Esophagus muscularis mucosa (tissue), 4 donors: Measurements from ENCODE around the gene GRIK1. TPM values are rescaled to one million over a fixed set of nuclear protein-coding genes. Genes with fewer than 3 reads are reported as not detected.

ENCODE experiments used
- DNase-seq: peaks from one replicate; pipeline ENCODE4 v3.0.0-alpha.2; 2017; ENCODE audit errors: extremely low spot score
- H3K27ac ChIP-seq, 4 donors: fragments of 200-600 bp; sonication (generic); replicated peaks in 1 of 4; 1 replicate in 3 of 4; 2 replicates in 1 of 4; pipeline ENCODE4 v1.5.1; 2016 to 2019; ENCODE audit warnings: mild to moderate bottlenecking in 1 of 4
- H3K27me3 ChIP-seq, 4 donors: fragments of 200-600 bp; sonication (generic); one replicate each; pipeline versions ENCODE4 v1.5.1 to v1.6.0; 2016 to 2019
- H3K36me3 ChIP-seq, 4 donors: fragments of 200-600 bp; sonication (generic); one replicate each; pipeline ENCODE4 v1.5.1; 2016 to 2019
- H3K4me1 ChIP-seq, 4 donors: fragments of 200-600 bp; sonication (generic); one replicate each; pipeline ENCODE4 v1.5.1; 2016 to 2019
- H3K4me3 ChIP-seq, 4 donors: fragments of 200-600 bp; sonication (generic); 1 replicate in 2 of 4; 2 replicates in 2 of 4; pipeline ENCODE4 v1.5.1; 2016 to 2019; ENCODE audit warnings: mild to moderate bottlenecking in 4 of 4, moderate library complexity in 1 of 4
- H3K9me3 ChIP-seq, 4 donors: fragments of 200-600 bp; sonication (generic); 1 replicate in 3 of 4; 2 replicates in 1 of 4; pipeline ENCODE4 v1.5.1; 2016 to 2019
- EP300 ChIP-seq: sonication (generic); formaldehyde crosslinking; IDR thresholded peaks from one replicate; pipeline ENCODE4 v1.6.1; 2017; ENCODE audit warnings: antibody characterized with exemption
- POLR2A ChIP-seq: fragments of 450-650 bp; IDR thresholded peaks from one replicate; pipeline ENCODE4 v1.6.1; 2017; ENCODE audit warnings: antibody characterized with exemption, moderate library complexity, mild to moderate bottlenecking, low read depth
- POLR2AphosphoS5 ChIP-seq, 2 donors: sonication (generic); formaldehyde crosslinking; IDR thresholded peaks; one replicate each; pipeline ENCODE4 v1.6.1; 2017; ENCODE audit warnings: antibody characterized with exemption in 2 of 2
- WGBS: methylation state at CpG from one replicate; pipeline ENCODE4 v1.1.5; 2018; 5-methylcytosine and 5-hydroxymethylcytosine counted together
- intact Hi-C: fragments of 100-400 bp; cut with DNase I; formaldehyde crosslinking; loops from one replicate; pipeline ENCODE4 v1.15.1; 2023
- total RNA-seq, 4 donors: library from RNA; depleted of rRNA; stranded (reverse); fragments of >200 nt; gene quantifications; one replicate each; pipeline versions ENCODE4 v1.1.0 to v1.2.1, GENCODE V29; 2016
- TF ChIP-seq, protein P1 (sequence below), 3 experiments: fragments of 200-600 bp in 2 of 3; fragments of 450-650 bp in 1 of 3; sonication (generic) in 2 of 3; IDR thresholded peaks; one replicate each; pipeline ENCODE4 v1.5.1; 2017 to 2019; ENCODE audit warnings: antibody characterized with exemption in 3 of 3, mild to moderate bottlenecking in 2 of 3, moderate library complexity in 1 of 3

The GRIK1 gene
- total RNA-seq, 4 donors from 2014 or later, result 0.19 to 0.40 (median 0.33) TPM; not detected in 1

DNA sequence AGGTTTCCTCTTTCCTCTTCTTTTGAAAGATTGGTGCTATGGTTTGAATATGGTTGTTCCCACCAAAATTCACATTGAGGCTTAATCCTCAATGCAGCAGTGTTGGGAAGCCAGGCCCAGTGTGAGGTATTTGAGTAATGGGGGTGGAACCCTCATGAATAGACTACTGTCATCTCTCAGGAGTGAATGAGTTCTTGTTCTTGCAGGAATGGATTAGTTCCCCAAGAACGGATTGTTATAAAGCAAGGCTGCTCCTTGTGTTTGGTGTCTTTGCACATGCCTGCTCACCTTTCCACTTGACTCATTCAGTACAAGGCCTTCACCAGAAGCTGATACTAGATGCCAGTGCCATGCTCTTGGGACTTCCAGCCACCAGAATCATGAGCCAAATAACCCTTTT, 417.9 kb downstream of the GRIK1 start:
- H3K27ac ChIP-seq, result no peak overlapping the region
- peaks cover 0 to 14% (median 4%) of the 10 kb centered on the region in 4 donors for H3K4me1 ChIP-seq
- no peak for DNase-seq
- H3K27me3 ChIP-seq, result no peaks in the 10 kb centered on the region
- H3K9me3 ChIP-seq, result peaks cover 0 to 10% (median 2%) of the 10 kb centered on the region in 4 donors
- intact Hi-C loops, result no loop called here
- no peaks in the 10 kb centered on the region for H3K36me3 ChIP-seq
- WGBS, result 77% methylated on average over 1 of the region's 1 CpG
- H3K4me3 ChIP-seq, result no peak overlapping the region
- TF ChIP-seq EP300 (no peak), POLR2AphosphoS5 (IDR thresholded peaks at IDR 0.05) (no peak), POLR2A (no peak)

DNA sequence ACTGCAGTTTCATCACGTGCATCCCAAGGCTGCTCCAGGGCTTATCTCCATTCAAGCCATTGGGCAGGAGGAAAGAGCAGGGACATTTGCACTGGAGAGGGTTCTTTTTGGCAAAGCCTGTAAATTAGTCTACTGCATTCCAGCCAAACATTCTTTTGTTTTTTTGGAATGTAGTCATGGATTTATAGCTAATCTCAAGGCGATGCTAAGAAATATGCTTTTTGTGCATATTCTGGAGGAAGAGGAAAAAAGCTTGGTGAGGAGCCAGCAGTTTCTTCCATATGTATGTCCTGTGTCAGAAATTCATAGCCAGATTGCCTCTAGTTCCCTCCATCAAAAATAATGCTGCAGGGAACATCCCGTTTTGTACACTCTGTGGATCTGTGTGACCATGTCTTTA, 419.6 kb downstream of the GRIK1 start:
- Histone ChIP-seq H3K9me3 (peaks cover 0 to 10% (median under 1%) of the 10 kb centered on the region in 4 donors), H3K27ac (no peak overlapping the region), H3K27me3 (no peaks in the 10 kb centered on the region), H3K4me3 (no peak overlapping the region), H3K4me1 (peaks cover 0 to 14% (median 4%) of the 10 kb centered on the region in 4 donors), H3K36me3 (no peaks in the 10 kb centered on the region)
- no peak for DNase-seq
- TF ChIP-seq, protein P1, sequence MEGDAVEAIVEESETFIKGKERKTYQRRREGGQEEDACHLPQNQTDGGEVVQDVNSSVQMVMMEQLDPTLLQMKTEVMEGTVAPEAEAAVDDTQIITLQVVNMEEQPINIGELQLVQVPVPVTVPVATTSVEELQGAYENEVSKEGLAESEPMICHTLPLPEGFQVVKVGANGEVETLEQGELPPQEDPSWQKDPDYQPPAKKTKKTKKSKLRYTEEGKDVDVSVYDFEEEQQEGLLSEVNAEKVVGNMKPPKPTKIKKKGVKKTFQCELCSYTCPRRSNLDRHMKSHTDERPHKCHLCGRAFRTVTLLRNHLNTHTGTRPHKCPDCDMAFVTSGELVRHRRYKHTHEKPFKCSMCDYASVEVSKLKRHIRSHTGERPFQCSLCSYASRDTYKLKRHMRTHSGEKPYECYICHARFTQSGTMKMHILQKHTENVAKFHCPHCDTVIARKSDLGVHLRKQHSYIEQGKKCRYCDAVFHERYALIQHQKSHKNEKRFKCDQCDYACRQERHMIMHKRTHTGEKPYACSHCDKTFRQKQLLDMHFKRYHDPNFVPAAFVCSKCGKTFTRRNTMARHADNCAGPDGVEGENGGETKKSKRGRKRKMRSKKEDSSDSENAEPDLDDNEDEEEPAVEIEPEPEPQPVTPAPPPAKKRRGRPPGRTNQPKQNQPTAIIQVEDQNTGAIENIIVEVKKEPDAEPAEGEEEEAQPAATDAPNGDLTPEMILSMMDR (IDR thresholded peaks at IDR 0.05), result no peak
- TF ChIP-seq EP300 (no peak), POLR2AphosphoS5 (IDR thresholded peaks at IDR 0.05) (no peak), POLR2A (no peak)
- intact Hi-C loops, result no loop called here
- 81% methylated on average over 3 of the region's 3 CpGs for WGBS

DNA sequence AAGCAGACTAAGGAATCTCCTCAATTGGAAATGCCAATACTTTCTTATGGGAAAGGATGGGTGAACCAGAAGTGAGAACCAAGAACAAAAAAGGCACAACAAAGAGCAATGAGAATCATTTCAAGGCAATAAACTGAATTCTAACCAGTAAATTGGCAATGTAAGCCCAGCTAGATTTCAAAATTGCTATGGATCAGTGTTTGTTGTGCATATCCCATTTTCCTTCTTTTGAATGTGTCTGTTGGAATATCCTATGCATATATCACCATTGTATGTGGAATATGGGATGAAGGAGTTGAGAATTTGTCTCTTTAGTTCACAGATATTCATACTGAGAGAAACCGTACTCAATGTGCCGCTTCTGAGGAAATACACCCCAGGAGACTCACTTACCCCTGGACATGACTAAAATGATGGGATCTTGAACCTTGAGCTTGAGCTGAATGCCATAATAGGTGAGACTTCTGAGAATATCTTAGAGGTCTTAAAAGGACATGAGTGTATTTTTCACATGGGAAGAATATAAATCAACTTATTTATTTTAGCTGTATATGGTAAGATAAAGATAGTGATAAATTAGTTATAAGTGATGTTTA, 425.0 kb downstream of the GRIK1 start:
- no peak for DNase-seq
- intact Hi-C loops, result no loop called here
- 100% methylated on average over 2 of the region's 2 CpGs for WGBS
- H3K27ac ChIP-seq, result no peak overlapping the region
- H3K27me3 ChIP-seq, result no peaks in the 10 kb centered on the region
- H3K4me1 ChIP-seq, result no peaks in the 10 kb centered on the region
- no peak overlapping the region for H3K4me3 ChIP-seq
- peaks cover 0 to 22% (median 17%) of the 10 kb centered on the region in 4 donors for H3K9me3 ChIP-seq
- TF ChIP-seq POLR2AphosphoS5 (IDR thresholded peaks at IDR 0.05) (no peak), EP300 (no peak), POLR2A (no peak)
- TF ChIP-seq, protein P1 (IDR thresholded peaks at IDR 0.05), result no peak
- no peaks in the 10 kb centered on the region for H3K36me3 ChIP-seq

DNA sequence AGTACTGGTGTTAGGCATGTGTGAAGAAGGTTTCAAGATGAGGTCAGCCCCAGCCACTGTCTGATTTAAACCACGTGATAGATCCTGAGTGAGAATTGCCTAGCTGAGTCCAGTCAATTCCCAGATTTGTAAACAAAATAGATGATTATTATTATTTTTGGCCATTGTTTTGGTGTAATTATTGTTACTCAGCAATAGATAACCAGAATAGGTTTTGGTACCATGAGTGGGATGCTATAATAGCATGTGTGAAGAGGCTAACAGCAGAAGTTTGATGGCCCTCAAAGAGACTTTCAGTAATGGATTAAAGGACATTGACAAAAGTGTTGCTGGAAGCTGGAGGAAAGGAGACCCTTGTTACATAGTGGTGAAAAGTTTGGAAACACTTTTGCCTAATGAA, 426.3 kb downstream of the GRIK1 start:
- no peak for DNase-seq
- no peak overlapping the region for H3K27ac ChIP-seq
- no peaks in the 10 kb centered on the region for H3K4me1 ChIP-seq
- H3K36me3 ChIP-seq, result no peaks in the 10 kb centered on the region
- 85% methylated on average over 1 of the region's 1 CpG for WGBS
- peaks cover 0 to 22% (median 17%) of the 10 kb centered on the region in 4 donors for H3K9me3 ChIP-seq
- no peak overlapping the region for H3K4me3 ChIP-seq
- intact Hi-C loops, result no loop called here
- no peaks in the 10 kb centered on the region for H3K27me3 ChIP-seq
- TF ChIP-seq POLR2A (no peak), POLR2AphosphoS5 (IDR thresholded peaks at IDR 0.05) (no peak), EP300 (no peak)
- TF ChIP-seq, protein P1 (IDR thresholded peaks at IDR 0.05), result no peak

DNA sequence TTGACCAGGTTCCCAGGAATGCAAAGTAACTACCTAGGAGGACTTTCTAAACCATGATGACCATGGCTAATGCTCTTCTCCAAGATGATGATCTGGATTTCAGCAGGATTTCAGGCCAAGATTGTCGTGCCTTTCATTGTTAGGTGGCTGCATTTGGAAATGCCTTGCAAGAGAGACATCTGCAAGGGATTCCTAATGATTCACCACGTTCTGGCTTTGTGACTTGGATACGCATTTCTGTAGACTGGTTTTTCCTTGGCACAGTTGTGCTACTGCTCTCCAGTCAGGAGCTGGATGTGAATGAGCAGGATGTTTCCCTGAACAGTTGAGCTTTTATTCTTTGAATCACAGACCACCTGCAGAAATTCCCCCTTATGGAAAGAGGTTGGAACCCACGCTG, 428.7 kb downstream of the GRIK1 start:
- TF ChIP-seq EP300 (no peak), POLR2AphosphoS5 (IDR thresholded peaks at IDR 0.05) (no peak), POLR2A (no peak)
- TF ChIP-seq, protein P1 (IDR thresholded peaks at IDR 0.05), result no peak
- Histone ChIP-seq H3K9me3 (peaks cover 0 to 22% (median 17%) of the 10 kb centered on the region in 4 donors), H3K27me3 (no peaks in the 10 kb centered on the region), H3K36me3 (no peaks in the 10 kb centered on the region), H3K4me1 (no peaks in the 10 kb centered on the region), H3K27ac (no peak overlapping the region), H3K4me3 (no peak overlapping the region)
- no peak for DNase-seq
- WGBS, result 75% methylated on average over 4 of the region's 4 CpGs
- intact Hi-C loops, result no loop called here
